HG03571 (cell line): ENCODE measurements around the gene SPATA6L.

Experiments
- ATAC-seq: cut with Tn5 transposase; IDR thresholded peaks from one replicate; pipeline ENCODE4 v1.9.1; 2021; ENCODE audit not compliant: unreplicated experiment

Gene SPATA6L

GRCh38 chr9:4590430-4591122 lies 75.7 kb downstream of the SPATA6L start:
- no peak for ATAC-seq

- no peak for ATAC-seq
Measured at GRCh38 chr9:4588721-4589120, 77.6 kb downstream of the SPATA6L start.

- no peak for ATAC-seq
Measured at GRCh38 chr9:4585135-4585534, 81.1 kb downstream of the SPATA6L start.

- ATAC-seq, result no peak
Measured at GRCh38 chr9:4584636-4585035, 81.6 kb downstream of the SPATA6L start.

GRCh38 chr9:4583001-4583400 lies 83.3 kb downstream of the SPATA6L start:
- ATAC-seq, result no peak

- ATAC-seq, result no peak
Measured at GRCh38 chr9:4581861-4582565, 84.3 kb downstream of the SPATA6L start.

- ATAC-seq, result no peak
Measured at GRCh38 chr9:4581035-4581760, 85.1 kb downstream of the SPATA6L start.

- no peak for ATAC-seq
Measured at GRCh38 chr9:4579001-4579400, 87.3 kb downstream of the SPATA6L start.

GRCh38 chr9:4576448-4576847 lies 89.8 kb downstream of the SPATA6L start:
- ATAC-seq, result no peak

- no peak for ATAC-seq
Measured at GRCh38 chr9:4575997-4576396, 90.3 kb downstream of the SPATA6L start.

GRCh38 chr9:4574657-4575243 lies 91.5 kb downstream of the SPATA6L start:
- no peak for ATAC-seq

GRCh38 chr9:4573634-4574389 lies 92.5 kb downstream of the SPATA6L start:
- ATAC-seq, result no peak

- no peak for ATAC-seq
Measured at GRCh38 chr9:4573176-4573575, 93.1 kb downstream of the SPATA6L start.

GRCh38 chr9:4572184-4572826 lies 94.0 kb downstream of the SPATA6L start:
- ATAC-seq, result no peak

GRCh38 chr9:4569101-4569500 lies 97.2 kb downstream of the SPATA6L start:
- ATAC-seq, result no peak

GRCh38 chr9:4567601-4568000 lies 98.7 kb downstream of the SPATA6L start:
- ATAC-seq, result no peak

- ATAC-seq, result no peak
Measured at GRCh38 chr9:4566806-4567205, 99.5 kb downstream of the SPATA6L start.

GRCh38 chr9:4563105-4563504 lies 103.2 kb downstream of the SPATA6L start:
- no peak for ATAC-seq

- peak; percentile 87 for ATAC-seq
Measured at GRCh38 chr9:4559261-4560182, 106.8 kb downstream of the SPATA6L start.
